OCI-LY1 (cell line): Measurements from ENCODE around the gene NCAPG2.

Experiments
- H2AFZ ChIP-seq: fragments of 200-600 bp; sonication (generic), shearing (Covaris generic); 2 replicates; pipeline ENCODE4 v1.6.0; 2014; ENCODE audit warnings: antibody characterized with exemption, mild to moderate bottlenecking, low read length
- H3F3A ChIP-seq: fragments of 200-600 bp; sonication (generic), shearing (Covaris generic); 2 replicates; pipeline ENCODE4 v1.6.0; 2014; ENCODE audit warnings: mild to moderate bottlenecking, antibody characterized with exemption, low read length, moderate library complexity; ENCODE audit not compliant: insufficient read depth
- H3K27ac ChIP-seq: fragments of 200-600 bp; sonication (generic); 2 replicates; pipeline ENCODE4 v1.5.1; 2014; ENCODE audit warnings: low read length, mixed run types, mild to moderate bottlenecking, low read depth; ENCODE audit not compliant: poor library complexity, severe bottlenecking
- H3K27me3 ChIP-seq: fragments of 200-600 bp; sonication (generic); 2 replicates; pipeline ENCODE4 v1.6.0; 2014; ENCODE audit warnings: antibody characterized with exemption, mild to moderate bottlenecking, low read length, moderate library complexity; ENCODE audit not compliant: insufficient read depth
- H3K36me3 ChIP-seq: fragments of 200-600 bp; sonication (generic); 2 replicates; pipeline ENCODE4 v1.6.1; 2014; ENCODE audit warnings: mild to moderate bottlenecking, antibody characterized with exemption, low read length, moderate library complexity, mixed read lengths; ENCODE audit not compliant: insufficient read depth
- H3K4me1 ChIP-seq: fragments of 200-600 bp; sonication (generic); 2 replicates; pipeline ENCODE4 v1.5.1; 2014; ENCODE audit warnings: mild to moderate bottlenecking, low read length, moderate library complexity; ENCODE audit not compliant: insufficient read depth, severe bottlenecking
- H3K4me2 ChIP-seq: fragments of 200-600 bp; sonication (generic), shearing (Covaris generic); 2 replicates; pipeline ENCODE4 v1.6.1; 2014; ENCODE audit warnings: low read length
- H3K4me3 ChIP-seq: fragments of 200-600 bp; sonication (generic); 2 replicates; pipeline ENCODE4 v1.5.1; 2014; ENCODE audit warnings: low read length, low read depth, mild to moderate bottlenecking, mixed read lengths; ENCODE audit not compliant: poor library complexity, severe bottlenecking
- H3K79me2 ChIP-seq: fragments of 200-600 bp; shearing (Covaris generic); 2 replicates; pipeline ENCODE4 v1.6.1; 2016; ENCODE audit warnings: mixed run types, low read length, mixed read lengths; ENCODE audit not compliant: insufficient read depth
- H3K9ac ChIP-seq: fragments of 200-600 bp; sonication (generic), shearing (Covaris generic); 2 replicates; pipeline ENCODE4 v1.6.1; 2014; ENCODE audit warnings: mild to moderate bottlenecking, low read length, mixed read lengths
- H3K9me2 ChIP-seq: fragments of 200-600 bp; sonication (generic), shearing (Covaris generic); 2 replicates; pipeline ENCODE4 v1.6.1; 2014; ENCODE audit warnings: low read depth, mild to moderate bottlenecking, low read length, mixed read lengths
- H3K9me3 ChIP-seq: fragments of 200-600 bp; shearing (Covaris generic); 2 replicates; pipeline ENCODE4 v1.6.1; 2014; ENCODE audit warnings: low read length, mixed read lengths
- H4K20me1 ChIP-seq: fragments of 200-600 bp; sonication (generic), shearing (Covaris generic); 2 replicates; pipeline ENCODE4 v1.6.0; 2016; ENCODE audit warnings: mild to moderate bottlenecking, low read length; ENCODE audit not compliant: insufficient read depth
- EZH2 ChIP-seq: fragments of 200-600 bp; sonication (generic), shearing (Covaris generic); IDR thresholded peaks from 2 replicates; pipeline ENCODE4 v1.8.0; 2017; ENCODE audit warnings: borderline replicate concordance, mixed run types, mild to moderate bottlenecking, antibody characterized with exemption, low read length, moderate library complexity, mixed read lengths
- TF ChIP-seq, protein P1 (sequence below): fragments of 200-600 bp; sonication (generic), shearing (Covaris generic); IDR thresholded peaks from 2 replicates; pipeline ENCODE4 v1.5.1; 2017; ENCODE audit warnings: mild to moderate bottlenecking, antibody characterized with exemption, low read length, moderate library complexity, mixed read lengths

The NCAPG2 gene

DNA sequence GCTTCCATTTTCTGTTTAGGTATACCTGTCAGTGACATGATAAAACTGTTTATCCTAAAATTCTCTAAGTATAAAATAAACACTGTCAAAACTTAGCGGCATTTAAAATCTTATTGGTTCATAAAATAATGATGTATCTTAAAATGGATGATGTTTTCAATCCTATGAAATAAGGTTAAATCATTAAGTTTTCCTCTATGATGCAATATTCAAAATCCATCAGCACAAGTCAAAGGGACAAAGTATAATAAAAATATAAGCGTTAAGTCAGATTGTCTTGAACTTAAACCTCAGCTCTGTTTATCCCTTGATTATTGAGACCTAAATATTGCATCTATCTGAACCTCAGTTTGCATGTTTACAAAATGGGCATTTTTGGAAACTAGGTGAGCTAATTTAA is 46.6 kb upstream of the NCAPG2 start:
- H3K4me2 ChIP-seq = no peak overlapping the region
- H2AFZ ChIP-seq = no peak overlapping the region
- no peak overlapping the region for H3K9ac ChIP-seq
- no peaks in the 10 kb centered on the region for H3K36me3 ChIP-seq
- no peaks in the 10 kb centered on the region for H3K9me3 ChIP-seq
- H3K4me3 ChIP-seq = no peak overlapping the region
- H3K79me2 ChIP-seq = no peaks in the 10 kb centered on the region
- H3K4me1 ChIP-seq = no peaks in the 10 kb centered on the region
- H3F3A ChIP-seq = no peaks in the 10 kb centered on the region
- H3K27ac ChIP-seq = no peak overlapping the region
- H4K20me1 ChIP-seq = no peaks in the 10 kb centered on the region
- no peaks in the 10 kb centered on the region for H3K27me3 ChIP-seq
- H3K9me2 ChIP-seq = no peaks in the 10 kb centered on the region
- no peak for TF ChIP-seq EZH2
- TF ChIP-seq, protein P1, sequence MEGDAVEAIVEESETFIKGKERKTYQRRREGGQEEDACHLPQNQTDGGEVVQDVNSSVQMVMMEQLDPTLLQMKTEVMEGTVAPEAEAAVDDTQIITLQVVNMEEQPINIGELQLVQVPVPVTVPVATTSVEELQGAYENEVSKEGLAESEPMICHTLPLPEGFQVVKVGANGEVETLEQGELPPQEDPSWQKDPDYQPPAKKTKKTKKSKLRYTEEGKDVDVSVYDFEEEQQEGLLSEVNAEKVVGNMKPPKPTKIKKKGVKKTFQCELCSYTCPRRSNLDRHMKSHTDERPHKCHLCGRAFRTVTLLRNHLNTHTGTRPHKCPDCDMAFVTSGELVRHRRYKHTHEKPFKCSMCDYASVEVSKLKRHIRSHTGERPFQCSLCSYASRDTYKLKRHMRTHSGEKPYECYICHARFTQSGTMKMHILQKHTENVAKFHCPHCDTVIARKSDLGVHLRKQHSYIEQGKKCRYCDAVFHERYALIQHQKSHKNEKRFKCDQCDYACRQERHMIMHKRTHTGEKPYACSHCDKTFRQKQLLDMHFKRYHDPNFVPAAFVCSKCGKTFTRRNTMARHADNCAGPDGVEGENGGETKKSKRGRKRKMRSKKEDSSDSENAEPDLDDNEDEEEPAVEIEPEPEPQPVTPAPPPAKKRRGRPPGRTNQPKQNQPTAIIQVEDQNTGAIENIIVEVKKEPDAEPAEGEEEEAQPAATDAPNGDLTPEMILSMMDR = no peak

DNA sequence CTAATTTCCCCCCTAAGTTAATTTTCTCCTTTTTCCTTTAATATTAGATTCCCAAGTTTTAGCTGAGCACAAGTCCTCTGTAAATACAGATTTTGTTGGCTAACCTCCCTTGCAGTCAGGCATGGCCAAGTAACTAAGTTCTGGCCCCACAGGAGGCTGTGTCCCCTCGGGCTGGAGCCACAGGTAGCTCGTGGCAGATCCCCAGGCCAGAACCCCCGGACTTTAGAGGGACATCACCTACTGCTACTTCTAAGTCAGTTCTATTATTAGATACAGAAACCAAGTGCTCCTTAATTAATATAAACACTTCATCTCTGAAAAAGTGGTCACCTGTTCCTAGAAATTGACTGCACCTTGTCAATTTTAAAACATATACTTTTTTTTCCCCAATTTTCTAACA is 46.1 kb upstream of the NCAPG2 start:
- H2AFZ ChIP-seq = no peak overlapping the region
- H3K27me3 ChIP-seq = no peaks in the 10 kb centered on the region
- H3K9me2 ChIP-seq = no peaks in the 10 kb centered on the region
- no peaks in the 10 kb centered on the region for H3F3A ChIP-seq
- H3K36me3 ChIP-seq = no peaks in the 10 kb centered on the region
- no peaks in the 10 kb centered on the region for H4K20me1 ChIP-seq
- no peak overlapping the region for H3K4me2 ChIP-seq
- TF ChIP-seq EZH2 = no peak
- TF ChIP-seq, protein P1 = no peak
- no peaks in the 10 kb centered on the region for H3K4me1 ChIP-seq
- no peak overlapping the region for H3K4me3 ChIP-seq
- H3K9ac ChIP-seq = no peak overlapping the region
- no peaks in the 10 kb centered on the region for H3K9me3 ChIP-seq
- no peak overlapping the region for H3K27ac ChIP-seq
- H3K79me2 ChIP-seq = no peaks in the 10 kb centered on the region

DNA sequence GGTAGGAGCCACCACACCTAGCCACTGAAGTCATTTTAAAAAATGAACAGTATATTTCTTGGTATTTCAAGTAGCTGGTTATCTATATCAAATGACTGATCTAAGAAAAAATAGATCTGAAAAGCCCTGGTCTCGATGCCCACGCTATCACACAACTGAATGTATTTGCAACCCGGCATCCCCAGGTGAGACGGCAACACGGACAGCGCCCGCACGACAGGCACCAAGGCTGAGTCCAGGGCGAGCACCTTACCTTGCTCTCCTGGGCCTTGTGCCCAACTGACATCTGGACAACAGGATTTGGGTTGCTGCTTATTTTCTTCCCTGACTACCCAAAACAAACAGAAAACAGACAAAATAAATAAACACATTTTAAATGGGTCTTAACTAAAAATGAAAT is 44.8 kb upstream of the NCAPG2 start:
- H3K9me2 ChIP-seq = no peaks in the 10 kb centered on the region
- no peaks in the 10 kb centered on the region for H3K27me3 ChIP-seq
- H3F3A ChIP-seq = no peaks in the 10 kb centered on the region
- no peaks in the 10 kb centered on the region for H3K9me3 ChIP-seq
- no peak overlapping the region for H2AFZ ChIP-seq
- no peaks in the 10 kb centered on the region for H3K79me2 ChIP-seq
- H3K27ac ChIP-seq = no peak overlapping the region
- TF ChIP-seq, protein P1 = no peak
- H3K36me3 ChIP-seq = no peaks in the 10 kb centered on the region
- no peak overlapping the region for H3K9ac ChIP-seq
- H3K4me2 ChIP-seq = no peak overlapping the region
- no peaks in the 10 kb centered on the region for H4K20me1 ChIP-seq
- no peaks in the 10 kb centered on the region for H3K4me1 ChIP-seq
- H3K4me3 ChIP-seq = no peak overlapping the region
